NCI-H1436 treated with DMSO at 0.1 percent for 48 hours (cell line): ENCODE data around the gene ACADM.
"Not testable (repeated sequence)": the region's sequence is repeated elsewhere in the genome, so short reads cannot be mapped to it uniquely, and the experiment has no call there.

ENCODE experiments used
- DNase-seq: peaks from one replicate; lab custom pipeline; 2025; lab: John Stamatoyannopoulos, UW

Gene ACADM

DNA sequence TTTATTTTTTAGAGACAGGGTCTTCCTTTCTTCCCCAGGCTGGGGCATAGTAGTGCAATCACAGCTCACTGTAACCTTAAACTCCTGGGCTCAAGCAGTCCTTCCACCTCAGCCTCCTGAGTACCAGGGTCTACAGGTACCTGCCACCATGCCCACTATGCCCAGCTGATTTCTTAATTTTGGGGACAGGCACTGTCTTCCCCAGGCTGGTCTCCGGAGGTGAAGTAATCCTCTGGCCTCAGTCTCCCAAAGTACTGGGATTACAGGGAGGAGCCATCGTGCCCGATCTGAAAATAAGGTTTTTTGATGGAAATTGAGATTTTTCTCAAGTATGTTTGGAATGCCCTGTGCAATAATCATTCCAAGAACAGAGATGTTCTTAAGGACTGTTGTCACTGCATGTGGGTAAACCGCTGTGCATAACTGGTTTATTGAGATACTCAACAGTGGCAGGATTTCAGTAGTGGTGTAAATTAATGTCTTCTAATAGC, 71.2 kb downstream of the ACADM start:
- no peak for DNase-seq

- DNase-seq, result no peak
Observed at GRCh38 chr1:75796376-75797272, 72.1 kb downstream of the ACADM start, which contains the start of gene MSH4. Gene MSH4, plus strand, starts transcription at chr1:75796882. Its CDS starts 104 bp downstream, at chr1:75796986.

- DNase-seq, result no peak
Observed at GRCh38 chr1:75797273-75797588, 72.7 kb downstream of the ACADM start.

GRCh38 chr1:75797606-75798216, 73.2 kb downstream of the ACADM start:
- no peak for DNase-seq

DNA sequence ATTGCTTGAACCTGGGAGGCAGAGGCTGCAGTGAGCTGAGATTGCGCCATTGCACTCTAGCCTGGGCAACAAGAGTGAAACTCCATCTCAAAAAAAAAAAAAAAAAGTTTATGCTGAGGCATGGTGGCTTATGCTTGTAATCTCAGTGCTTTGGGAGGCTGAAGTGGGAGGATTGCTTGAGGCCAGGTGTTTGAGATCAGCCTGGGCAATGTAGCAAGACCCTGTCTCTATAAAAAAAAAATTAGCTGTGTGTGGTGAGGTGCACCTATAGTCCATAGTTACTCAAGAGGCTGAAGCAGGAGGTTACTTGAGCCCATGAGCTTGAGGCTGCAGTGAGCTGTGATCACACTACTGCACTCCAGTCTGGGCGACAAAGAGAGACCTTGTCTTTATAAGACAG, 77.0 kb downstream of the ACADM start:
- DNase-seq, result not testable (repeated sequence)

- DNase-seq, result no peak
Observed at GRCh38 chr1:75808921-75809320, 84.4 kb downstream of the ACADM start.

DNA sequence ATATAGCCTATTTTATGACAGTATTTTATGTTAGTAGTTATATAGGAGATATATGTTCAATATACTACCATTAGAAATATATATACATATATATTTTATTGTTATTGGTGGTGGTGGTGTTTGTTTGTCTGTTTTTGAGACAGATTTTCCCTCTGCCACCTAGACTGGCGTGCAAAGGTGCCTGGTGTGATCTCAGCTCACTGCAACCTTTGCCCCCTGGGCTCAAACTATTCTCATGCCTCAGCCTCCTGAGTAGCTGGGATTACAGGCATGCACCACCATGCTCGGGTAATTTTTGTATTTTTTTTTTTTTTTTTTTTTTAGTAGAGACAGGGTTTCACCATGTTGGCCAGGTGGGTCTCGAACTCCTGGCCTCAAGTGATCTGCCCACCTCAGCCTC, 85.6 kb downstream of the ACADM start:
- DNase-seq, result not testable (repeated sequence)

DNA sequence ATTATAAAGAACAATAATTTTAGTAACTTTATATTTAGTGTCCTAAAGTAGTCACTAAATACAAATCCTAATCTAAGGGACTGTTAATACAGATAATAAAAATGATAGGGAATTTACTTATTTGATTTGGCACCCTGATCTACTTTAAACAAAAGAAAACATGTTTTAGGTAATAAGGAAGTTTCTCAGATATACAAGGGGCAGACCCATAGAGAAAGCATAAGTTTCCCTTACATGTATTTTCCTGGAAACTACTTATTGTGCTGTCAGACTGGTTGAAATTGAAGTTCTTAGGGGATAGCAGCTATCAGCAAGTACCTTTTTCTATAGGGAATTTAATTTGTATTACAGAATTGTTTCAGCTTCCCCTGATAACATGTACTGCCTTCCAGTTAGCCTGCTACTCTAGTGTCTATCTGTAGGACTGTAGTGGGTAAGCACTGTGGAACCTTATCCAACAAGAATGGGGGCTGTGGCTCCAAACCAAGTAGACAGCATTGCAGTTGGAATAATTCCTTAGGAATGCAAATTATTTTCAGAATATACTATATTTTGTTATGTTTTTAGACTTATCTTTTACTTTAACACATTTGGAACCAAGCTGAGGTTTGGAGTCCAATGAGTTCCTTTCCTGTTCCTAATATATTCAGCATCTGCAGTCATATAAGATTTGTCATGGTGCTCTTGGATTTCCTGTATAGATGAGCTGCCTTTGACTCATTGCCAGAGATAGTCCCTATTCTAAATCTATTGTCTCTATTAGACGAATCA, 86.9 kb downstream of the ACADM start:
- no peak for DNase-seq

DNA sequence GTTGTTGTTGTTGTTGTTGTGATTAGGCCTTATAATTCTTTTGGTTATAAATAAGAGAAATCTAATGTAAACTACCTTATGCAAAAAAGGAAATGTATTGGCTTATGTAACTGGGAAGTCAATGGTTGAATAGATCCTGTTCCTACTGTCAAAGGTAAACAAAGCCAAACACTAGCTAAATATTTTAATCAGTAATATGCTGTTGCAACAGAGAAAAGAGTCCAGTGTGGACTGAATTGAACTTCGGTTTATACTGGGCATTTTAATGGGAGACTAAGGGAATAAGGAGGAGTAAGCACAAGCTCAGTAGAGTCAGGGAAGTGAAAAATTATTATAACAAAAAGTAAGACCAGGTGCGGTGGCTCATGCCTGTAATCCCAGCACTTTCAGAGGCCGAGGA, 87.6 kb downstream of the ACADM start:
- no peak for DNase-seq
